Measurements from ENCODE around the gene CACNG4. TPM values are rescaled to one million over a fixed set of nuclear protein-coding genes. Genes with fewer than 3 reads are reported as not detected.

CACNG4 gene
- total and polyA plus RNA-seq, 9 of the 15 experiments (the other 6 are each of a cell fraction or from before 2014, with no cell fraction given) = 0.07 TPM; not detected in 8

GRCh38 chr17:66942451-66943264 lies 21.8 kb upstream of the CACNG4 start:
- in situ Hi-C loops (cut with MboI) (no loop called here), intact Hi-C loops (cut with micrococcal nuclease) (no loop called here)
- H3K36me3 ChIP-seq (ENCODE audit: control insufficient read depth, insufficient read depth, low read length) = no peaks in the 10 kb centered on the region
- no peak for TF ChIP-seq ZBTB43 (CRISPR knock-in tag; IDR thresholded peaks at IDR 0.05)
- TF ChIP-seq CAMTA2 (CRISPR knock-in tag; conservative IDR thresholded peaks at IDR 0.05) = no peak
- TF ChIP-seq DEAF1 (CRISPR knock-in tag; IDR thresholded peaks at IDR 0.05) = no peak
- peak in 1 of 3 experiments; percentile 11; a peak in 1 of 6 replicates for TF ChIP-seq CTCF (IDR thresholded peaks at IDR 0.05 in 2 of 3, conservative IDR thresholded peaks at IDR 0.05 in 1 of 3; ENCODE audit: insufficient read depth in 2 of 3, low read depth in 1 of 3, low read length in 3 of 3)
- no peak for TF ChIP-seq SMARCB1 (IDR thresholded peaks at IDR 0.05; ENCODE audit: insufficient read length, low read depth)
- TF ChIP-seq RBM25 (IDR thresholded peaks at IDR 0.05; ENCODE audit: low read depth, low read length, severe bottlenecking) = peak; percentile 58
- DNase-seq (ENCODE audit: extremely low read depth in 1 of 4, low spot score in 3 of 4) (no peak), FAIRE-seq (no peak), ATAC-seq (peak; percentile 29; the same call in 1 of the 3 replicates)
- no peak overlapping the region for H2AFZ ChIP-seq (ENCODE audit: low read depth, low read length)
- no peak overlapping the region for H3K4me2 ChIP-seq (ENCODE audit: insufficient read depth, low read length)
- peaks cover 37 to 82% of the 10 kb centered on the region in 2 experiments for H3K27me3 ChIP-seq (ENCODE audit: control insufficient read depth in 2 of 2, insufficient read depth in 2 of 2, low read length in 2 of 2)
- no peaks in the 10 kb centered on the region; a peak in 1 of 5 replicates for H3K4me1 ChIP-seq (replicated peaks in 1 of 2; ENCODE audit: control insufficient read depth in 2 of 2, insufficient read depth in 2 of 2, low read length in 2 of 2)
- no peaks in the 10 kb centered on the region for H3K9me1 ChIP-seq (ENCODE audit: control insufficient read depth, insufficient read depth, low read length)
- 4% methylated on average over 8 of the region's 8 CpGs for WGBS (ENCODE audit: insufficient coverage, low coverage, missing lambda C conversion rate)
- no peak overlapping the region for H3K27ac ChIP-seq (ENCODE audit: extremely low read depth, low read depth, low read length)
- no peak overlapping the region for H3K4me3 ChIP-seq
- H4K20me1 ChIP-seq (replicated peaks; ENCODE audit: control insufficient read depth, insufficient read depth, low read length) = no peaks in the 10 kb centered on the region; the same call in 1 of the 2 replicates
- H3K9me3 ChIP-seq (replicated peaks; ENCODE audit: control insufficient read depth, insufficient read depth, low read depth, low read length) = no peaks in the 10 kb centered on the region
- ChIA-PET CTCF (ENCODE audit: low intra/inter-chr PET ratio) (no interaction called here), POLR2A (interaction anchor here (1.2 kb wide), 1 partner anchor 14 kb away, joined by 7 read pairs; no protein-coding TSS in a partner anchor)
- no TSS peak for BruUV-seq (replicated peaks)
- H3K79me2 ChIP-seq (ENCODE audit: control insufficient read depth, insufficient read depth, low read length) = no peaks in the 10 kb centered on the region
- H3K9ac ChIP-seq (ENCODE audit: insufficient read depth in 1 of 2, low read depth in 2 of 2, low read length in 2 of 2) = no peak overlapping the region

Data from K562 (cell line).